HG02840 (cell line): ENCODE data around the gene AGPAT2.

Source experiments
- ATAC-seq: cut with Tn5 transposase; IDR thresholded peaks from one replicate; pipeline ENCODE4 v1.9.1; 2021; ENCODE audit warnings: mild to moderate bottlenecking, moderate library complexity, moderate number of reproducible peaks; ENCODE audit not compliant: unreplicated experiment, low FRiP score

Gene AGPAT2

DNA sequence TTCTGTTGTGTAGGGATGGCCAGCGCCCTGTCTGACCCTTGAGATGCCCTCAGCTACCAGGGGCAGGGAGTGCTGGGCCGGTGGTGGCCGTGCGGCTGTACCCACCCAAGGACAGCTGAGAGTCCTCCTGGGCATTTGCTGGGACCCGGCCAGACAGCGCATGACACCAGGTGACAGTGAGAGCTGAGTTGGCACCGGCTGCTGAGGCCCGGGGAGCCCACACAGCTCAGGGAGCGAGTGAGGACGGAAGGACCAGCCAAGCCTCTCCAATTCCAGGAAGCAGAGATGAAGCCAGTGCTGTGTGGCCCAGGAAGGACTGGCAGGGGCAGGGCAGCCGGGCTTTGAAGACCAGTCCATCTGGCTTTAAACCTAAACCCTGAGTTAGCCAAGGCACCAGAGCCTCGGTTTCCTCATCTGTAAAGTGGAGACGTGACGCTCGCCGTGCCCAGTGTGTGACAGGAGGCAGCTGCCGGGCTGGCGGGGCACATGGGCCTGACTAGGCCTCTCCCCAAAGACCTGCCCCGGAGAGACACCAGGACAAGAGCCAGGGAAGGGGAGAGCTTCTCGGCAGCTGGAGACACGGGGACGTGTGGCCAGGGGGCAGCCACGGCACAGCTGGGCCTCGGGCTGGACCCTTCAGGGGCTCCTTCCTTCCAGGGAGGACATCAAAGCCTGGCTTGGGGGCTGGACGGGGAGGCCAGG lies 3.0 kb upstream of the AGPAT2 start:
- no peak for ATAC-seq

DNA sequence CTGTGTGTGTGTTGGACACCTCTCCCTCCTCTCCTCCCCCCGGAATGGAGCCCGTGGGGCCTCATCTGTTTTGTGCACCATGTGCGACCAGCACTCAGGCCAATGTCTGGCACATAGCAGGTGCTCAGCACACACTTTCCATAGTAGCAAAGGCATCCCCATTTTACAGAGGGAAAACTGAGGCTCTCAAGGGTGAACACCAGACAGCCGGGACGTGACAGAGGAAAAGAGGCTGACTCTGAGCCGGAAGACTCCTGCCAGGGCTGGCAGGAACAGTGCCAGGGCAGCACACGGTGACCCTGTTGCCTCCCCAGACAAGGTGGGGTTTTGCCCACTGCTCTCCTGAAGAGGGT lies 1.8 kb upstream of the AGPAT2 start:
- ATAC-seq: no peak

DNA sequence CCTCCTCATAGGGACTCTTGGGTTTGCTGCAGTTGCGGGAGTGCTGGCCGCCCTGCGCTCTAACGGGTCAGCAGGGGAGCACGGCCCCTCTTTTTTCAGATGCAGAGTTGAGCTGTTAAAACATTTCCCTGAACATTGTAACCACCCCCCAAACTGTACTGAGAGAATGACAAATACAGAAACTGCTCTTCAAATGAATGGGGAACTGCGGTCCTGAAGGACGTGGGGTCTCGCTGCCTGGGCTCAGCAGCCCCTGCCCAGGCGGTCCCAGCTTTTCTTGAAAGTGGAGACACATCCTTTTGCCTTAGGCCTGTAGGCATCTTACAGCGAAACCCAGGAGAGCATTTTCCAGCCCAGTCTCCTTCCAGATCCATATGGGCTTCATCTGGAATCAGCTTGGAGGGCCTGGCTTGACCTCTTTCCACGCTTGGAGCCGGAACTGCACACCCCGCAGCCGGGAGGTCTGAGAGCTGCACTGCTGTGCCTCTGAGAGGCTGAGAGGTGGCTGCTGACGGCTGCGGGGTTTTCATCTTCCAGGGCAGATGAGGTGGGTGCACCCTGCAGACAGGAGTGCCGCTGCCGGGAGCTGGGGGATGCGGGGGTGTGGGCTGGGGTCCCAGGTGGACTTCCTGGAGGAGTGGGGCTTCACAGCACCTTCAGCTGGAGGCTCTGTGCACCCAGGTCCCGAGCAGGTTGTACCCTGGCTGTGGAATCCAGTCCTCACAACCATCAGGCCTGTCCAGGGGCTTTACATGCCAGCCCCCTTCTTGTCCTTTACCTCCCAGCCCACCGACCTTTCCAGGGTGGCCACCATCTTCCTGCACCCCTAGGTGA lies 1.2 kb upstream of the AGPAT2 start:
- ATAC-seq: no peak

DNA sequence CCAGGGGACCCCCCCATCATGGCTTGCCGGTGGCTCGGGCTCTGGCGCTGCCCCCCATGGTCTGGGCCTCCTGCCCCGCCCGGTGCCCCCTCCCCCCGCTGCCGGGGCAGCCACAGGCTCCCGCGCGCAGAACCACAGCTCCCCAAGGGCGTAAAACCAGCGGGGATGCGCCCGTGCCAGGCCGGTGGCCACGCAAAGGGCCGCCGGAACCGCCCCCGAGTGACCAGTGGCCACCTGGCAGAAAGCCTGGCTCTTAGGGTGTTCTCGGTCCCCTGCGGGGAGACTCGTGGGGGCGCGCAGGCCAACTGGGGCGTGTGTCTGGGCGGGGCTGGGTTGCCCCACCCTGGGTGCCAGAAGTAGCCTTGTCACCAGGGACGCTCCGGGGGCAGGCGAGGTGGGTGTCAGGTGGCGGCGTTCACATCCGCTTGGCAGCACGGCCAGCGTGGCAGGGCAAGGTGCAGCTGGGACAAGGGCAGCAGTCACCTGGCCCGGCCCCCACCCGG lies 515 bp upstream of the AGPAT2 start:
- ATAC-seq: no peak

DNA sequence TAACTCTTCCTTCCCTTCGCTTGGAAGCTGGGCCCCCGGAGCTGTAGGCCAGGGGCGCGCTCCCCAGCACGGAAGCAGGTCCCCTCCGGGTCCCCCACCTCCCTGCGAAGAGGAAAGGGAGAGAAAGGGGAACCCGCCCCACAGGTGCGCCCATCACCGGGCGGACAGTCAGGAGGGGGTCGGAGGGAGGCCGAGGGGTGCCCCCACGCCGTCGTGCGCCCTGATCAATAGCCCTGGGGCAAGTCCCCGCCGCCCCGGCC lies 793 bp downstream of the AGPAT2 start:
- ATAC-seq: no peak

DNA sequence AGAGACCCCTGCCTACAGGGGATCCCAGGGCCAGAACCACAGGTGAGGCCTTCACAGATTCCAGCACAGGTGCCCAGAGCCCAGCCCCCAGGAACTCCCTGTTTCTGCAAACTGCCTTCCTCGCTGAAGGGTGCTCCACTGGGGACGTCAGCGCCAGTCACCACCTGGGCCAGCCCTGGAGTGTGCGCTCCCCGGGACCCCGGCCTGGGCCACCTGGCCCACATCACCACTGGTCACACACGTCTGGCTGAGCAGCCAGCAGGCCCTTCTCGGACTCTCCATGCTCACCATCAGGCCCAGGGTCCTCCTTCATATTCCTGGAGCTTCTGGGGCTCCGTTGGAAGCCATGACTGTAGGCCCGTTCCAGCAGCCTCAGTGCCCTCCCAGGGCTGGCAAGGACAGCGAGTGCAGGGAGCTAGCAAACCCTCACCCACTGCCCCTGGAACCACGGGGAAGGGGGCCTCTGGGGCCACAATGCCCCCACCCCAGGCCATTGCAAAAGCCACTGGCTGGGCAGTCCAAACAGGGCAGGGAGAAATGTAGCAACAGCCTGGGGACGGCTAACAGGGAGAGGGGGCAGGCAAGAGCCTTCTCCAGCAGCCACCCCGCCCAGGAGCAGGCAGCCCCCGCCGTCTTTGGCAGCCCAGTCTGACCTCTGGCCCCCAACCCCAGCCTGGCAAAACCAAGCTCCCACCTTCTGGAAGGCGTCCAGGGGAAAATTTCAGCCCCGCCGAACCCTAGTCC lies 1.3 kb downstream of the AGPAT2 start:
- no peak for ATAC-seq

DNA sequence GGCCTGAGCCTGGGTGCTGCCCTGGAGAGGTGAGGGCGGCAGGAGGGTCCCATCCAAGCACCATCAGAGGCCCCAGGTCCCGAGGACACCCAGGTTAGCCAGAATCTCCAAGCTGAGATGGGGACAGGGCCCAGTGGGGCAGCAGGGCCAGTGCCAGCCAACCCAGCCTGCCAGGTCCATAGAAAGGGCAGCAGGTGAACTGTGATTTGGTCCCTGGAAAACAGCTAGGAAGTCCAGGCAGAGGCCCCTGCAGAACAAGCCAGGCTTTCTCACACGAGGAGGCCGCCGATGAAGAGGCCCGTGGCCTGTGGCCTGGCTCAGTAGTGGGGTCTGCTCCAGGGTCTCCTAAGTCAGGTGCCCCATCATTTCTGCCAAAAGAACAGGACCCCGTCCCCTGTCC lies 2.0 kb downstream of the AGPAT2 start:
- ATAC-seq: no peak

DNA sequence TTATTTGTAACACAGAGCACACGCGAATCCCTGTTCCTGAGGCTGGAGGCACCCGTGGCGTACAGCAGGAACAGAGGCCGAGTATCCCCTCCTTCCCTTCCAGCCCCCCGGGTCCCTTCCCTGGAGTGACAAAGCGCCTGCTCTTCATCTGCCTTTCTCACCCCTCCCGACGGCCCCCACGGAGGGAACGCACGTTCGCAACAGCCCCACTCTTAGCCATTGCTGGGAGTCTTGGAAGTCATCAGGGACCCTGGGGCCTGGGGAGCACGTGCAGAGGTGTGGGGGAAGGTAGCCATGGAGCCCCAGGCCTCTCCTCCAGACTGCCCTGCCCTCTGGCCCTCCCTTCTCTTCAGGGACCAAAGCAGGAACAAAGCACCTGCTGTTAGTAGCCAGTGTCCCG lies 2.5 kb downstream of the AGPAT2 start:
- no peak for ATAC-seq

DNA sequence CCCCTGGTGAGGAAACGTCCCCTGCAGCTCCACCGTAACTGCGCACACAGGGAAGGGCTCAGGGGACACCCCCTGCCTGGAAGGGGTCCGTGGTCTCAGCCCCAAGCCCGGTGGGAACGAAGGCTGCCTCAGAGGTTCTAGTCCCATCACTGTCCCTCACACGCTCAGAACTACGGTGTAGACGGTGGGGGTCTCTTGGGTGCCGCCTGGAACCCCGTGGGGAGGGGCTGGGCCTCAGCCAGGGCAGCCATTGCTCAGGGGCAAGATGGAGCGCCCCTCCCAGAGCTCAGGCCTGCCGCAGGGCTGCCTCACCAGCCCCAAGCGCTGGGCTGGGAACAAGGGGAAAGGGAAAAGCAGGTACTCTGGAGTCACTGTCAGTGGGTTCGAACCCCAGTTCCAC lies 2.9 kb downstream of the AGPAT2 start:
- no peak for ATAC-seq

DNA sequence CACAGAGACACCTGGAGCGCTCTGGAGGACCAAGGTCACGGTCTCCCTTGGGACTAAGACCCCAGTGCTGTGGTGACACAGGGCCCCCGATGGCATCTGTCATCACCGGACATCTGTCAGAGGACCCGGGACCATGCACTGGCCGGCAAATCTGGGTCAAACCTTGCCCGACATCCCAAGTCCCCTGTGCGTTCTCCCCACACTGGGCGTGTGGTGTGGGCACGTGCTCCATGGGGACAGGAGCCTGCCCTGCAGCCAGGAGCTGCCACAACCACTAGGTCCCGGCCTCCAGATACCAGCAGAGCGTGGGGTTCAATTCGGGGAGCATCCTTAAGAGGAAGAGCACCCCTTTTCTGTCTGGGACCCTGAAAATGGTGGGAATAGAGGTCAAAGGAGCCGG lies 3.5 kb downstream of the AGPAT2 start:
- ATAC-seq: no peak

DNA sequence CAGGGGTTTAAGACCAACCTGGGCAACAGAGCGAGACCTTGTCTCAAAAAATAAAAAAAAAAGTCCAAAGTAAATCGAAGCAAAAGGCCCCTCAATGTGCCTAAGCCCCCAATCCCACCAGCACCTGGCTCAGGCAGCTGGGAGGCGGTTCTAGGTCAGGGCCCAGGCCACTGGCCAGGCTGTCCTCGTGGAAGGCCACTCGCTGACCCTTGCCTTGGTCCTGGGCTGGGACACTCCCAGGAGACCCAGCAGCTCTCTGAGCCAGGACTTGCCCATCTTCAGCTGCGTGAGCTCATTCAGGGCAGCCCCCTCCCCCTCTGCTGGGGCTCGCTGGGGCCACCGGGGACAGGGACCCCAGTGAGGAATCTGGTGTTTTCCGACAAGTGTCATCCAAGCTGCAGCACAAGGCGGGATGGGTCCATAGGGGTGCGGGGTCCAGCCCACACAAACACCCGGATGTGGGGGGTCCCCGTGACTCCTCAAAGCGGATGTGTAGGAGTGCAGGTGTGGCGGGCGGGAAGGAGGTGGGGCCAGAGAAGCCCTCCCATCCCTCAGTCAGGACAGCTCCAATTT lies 4.0 kb downstream of the AGPAT2 start:
- no peak for ATAC-seq

DNA sequence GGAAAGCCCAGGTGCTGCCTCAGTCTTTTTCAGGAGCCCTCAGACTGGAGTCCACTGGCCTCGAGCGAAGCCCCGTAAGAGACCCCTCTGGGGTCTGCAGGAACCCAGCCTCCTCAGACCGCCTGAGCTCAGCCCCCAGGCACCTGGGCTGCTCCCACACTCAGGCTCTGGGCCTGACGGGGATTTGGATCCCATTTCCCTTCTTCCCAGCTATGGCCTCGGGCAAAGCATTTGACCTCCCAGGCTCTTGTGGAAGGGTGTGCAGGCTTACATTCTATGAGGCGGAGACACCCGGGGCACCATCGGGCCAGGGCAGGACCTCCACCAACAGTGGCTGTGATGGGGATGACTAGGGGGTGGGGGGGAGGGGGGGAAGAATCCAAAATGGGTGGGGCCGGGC lies 4.5 kb downstream of the AGPAT2 start:
- ATAC-seq: no peak

DNA sequence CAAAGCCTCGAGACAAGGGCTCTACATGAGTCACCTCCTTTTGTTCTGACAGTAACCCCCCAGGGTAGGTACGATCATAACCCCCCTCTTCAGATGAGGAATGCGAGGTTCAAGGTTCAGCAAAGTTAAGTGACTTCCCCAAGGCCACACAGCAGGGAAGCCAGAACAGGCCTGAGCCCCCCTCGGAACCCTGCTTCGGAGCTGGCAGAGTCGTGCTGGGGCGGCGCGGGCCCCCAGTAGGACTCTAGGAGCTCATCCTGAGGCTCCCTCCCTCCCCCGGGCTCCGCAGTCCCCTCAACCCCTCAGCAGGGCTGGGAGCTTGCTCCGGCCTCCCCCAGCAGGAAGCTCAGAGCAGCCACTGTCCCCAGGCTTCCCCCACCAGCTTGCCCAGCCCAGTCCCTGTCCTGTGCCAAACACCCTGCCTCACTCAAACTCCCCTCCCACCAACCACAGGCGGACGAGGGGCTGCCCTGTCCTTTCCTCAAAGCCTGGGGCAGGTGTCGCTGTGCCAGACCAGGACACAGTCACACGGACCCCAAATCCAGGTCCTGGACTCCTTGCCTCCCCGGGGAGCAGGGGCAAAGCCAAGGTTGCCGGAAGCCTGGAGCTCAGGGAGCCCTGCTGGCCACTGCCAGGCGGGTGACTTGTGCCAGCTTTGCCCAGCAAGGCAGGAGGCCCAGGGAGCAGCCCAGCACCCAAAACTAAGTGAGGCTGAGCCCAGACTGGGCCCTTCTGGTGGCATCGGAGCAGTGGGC lies 5.1 kb downstream of the AGPAT2 start:
- no peak for ATAC-seq

DNA sequence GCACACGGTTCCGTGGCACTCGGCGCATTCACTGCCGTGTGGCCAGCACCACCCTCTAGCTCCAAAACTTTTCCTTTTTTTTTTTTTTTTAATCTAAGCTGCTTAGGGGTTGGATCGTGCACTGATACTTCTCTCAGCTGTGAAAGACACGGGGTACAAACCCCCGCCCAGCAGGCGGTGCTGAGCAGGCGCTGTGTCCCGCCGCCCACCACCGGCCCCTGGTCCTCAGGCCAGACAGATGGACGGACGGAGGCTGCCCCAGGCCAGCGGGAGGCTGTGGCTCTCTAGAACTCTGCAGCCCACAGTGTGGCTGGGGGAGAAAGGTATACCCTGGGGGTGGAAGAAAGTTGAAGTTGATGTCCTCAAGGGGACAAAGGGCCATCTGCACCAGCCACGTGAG lies 6.2 kb downstream of the AGPAT2 start:
- no peak for ATAC-seq

DNA sequence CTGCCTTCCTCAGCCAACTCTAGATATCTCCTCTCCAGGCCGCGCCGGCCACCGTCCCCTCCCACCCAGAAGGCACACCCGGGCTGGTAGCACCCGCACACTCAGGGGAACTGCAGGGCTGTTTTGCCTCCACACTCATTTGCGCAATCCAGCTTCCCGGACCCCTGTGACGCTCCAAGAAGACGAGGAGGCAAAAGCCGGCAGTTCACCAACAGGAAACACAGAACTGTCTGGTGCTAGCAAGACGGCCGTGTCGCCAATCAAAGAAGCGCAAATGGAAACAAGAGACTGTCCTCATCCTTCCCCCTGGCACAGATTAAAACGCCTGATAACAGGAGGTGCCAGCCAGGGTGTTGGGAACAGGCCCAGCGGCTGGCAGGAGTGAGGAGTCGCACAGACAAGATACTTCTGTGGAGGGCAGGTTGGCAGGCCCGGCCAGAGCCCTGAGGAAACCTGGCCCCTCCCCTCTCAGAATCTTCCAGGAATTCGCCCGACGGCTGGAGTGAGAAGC lies 7.8 kb downstream of the AGPAT2 start:
- no peak for ATAC-seq

DNA sequence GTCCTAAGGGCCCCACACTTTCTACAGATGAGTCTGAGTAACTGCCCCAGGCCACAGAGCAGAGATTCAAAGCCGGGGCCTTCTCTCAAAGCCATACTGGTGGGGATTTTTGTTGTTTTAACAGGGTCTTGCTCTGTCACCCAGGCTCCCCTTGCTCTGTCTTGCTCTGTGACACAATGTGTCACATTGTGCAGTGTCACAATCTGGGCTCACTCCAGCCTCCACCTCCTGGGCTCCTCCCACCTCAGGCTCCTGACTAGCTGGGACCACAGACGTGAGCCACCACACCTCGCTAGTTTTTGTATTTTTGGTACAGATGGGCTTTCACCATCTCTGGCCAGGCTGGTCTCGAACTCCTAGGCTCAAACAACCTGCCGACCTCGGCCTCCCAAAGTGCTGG lies 8.6 kb downstream of the AGPAT2 start:
- no peak for ATAC-seq

DNA sequence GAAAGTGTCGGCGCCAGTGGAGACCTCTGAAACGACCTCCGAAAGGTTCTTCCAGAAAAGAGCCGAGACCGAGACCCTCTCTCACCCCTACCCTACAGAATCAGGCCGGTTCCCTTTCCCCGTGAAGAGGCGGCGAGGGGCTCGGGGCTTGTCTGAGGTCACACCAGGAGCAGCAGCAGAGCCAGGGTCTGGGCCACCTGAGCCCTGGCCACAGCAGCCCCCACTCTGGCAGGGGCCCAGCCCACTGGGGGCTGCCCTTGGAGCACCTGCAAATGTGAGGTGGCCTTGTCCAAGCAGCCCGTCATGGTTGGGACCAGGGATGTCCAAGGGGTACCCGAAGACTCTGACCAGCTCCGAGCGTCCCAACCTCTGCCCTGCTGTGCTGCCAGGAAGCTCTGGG lies 9.2 kb downstream of the AGPAT2 start:
- no peak for ATAC-seq

DNA sequence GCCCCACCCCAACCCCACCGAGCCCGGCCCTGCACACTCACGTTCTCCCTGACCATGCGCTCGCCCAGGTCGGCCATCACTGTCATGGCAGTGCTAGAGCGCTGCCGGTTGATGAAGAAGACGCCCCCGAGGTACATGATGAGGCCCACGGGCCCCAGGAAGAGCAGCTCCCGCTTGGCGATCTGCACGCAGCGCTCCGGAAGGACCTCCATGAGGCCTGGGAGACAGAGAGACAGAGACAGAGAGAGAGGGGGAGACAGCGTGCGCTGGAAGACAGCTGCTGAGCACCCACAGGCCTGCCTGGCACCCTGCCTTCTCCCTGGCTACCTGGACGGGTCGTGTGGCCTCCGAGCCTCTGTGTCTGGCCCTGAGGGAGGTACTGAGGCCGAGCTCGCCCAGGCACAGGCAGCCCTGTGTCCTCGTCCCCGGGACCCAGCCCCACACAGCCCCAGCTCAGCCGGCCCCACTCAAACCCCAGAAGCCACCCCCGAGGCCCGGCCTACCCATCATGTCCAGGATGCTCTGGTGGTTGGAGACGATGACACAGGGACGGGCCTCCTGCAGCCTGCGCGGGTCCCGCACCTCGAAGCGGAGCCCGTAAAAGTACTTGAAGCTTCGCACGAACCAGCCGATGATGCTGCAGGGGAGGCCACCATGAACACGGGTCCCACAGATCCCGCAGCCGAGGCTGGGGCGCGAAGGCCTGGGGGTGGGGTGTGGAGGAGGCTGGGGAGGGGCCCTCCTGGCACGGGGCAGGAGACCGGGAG lies 10.2 kb downstream of the AGPAT2 start:
- ATAC-seq: no peak

DNA sequence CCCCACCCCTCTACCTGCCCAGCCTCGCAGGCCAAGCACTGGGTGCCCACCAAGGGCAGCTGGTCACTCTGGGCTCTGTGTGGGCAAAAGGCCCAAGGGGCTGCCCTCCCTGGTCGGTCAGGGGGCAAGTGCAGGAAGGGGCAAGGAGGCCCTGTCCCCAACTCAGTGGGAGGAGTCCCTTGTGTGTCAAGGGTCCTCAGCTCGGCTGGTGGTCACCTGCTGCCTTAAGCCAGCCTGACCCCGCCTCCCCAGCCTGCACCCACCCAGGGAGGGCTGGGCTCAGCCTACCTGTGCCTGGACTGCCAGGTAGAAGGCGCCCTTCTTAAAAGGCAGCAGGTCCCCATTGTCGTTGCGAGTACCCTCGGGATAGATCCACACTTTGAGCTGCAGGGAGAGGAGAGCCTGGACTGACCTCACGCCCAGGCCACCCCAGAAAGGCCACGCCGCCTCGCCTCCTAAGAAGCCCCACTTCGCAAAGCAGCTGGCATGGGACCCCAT lies 10.9 kb downstream of the AGPAT2 start:
- ATAC-seq: no peak
